Transverse colon (tissue), 4 donors: ENCODE data around the gene TAGAP.

Experiments
- POLR2A ChIP-seq: fragments of 450-650 bp; IDR thresholded peaks from one replicate; pipeline ENCODE4 v1.6.1; 2016; ENCODE audit warnings: antibody characterized with exemption, mild to moderate bottlenecking, moderate library complexity
- POLR2AphosphoS5 ChIP-seq, 3 donors: sonication (generic); formaldehyde crosslinking; IDR thresholded peaks; one replicate each; pipeline ENCODE4 v1.6.1; 2016; ENCODE audit warnings: antibody characterized with exemption in 3 of 3
- TF ChIP-seq, protein P1 (sequence below), 5 experiments: fragments of 200-600 bp in 3 of 5; fragments of 450-650 bp in 2 of 5; sonication (generic) in 3 of 5; IDR thresholded peaks; 1 replicate in 2 of 5; 2 replicates in 3 of 5; pipeline ENCODE4 v1.5.1; 2016 to 2017; ENCODE audit warnings: antibody characterized with exemption in 5 of 5, inconsistent platforms in 3 of 5, mild to moderate bottlenecking in 2 of 5, moderate library complexity in 1 of 5

DNA sequence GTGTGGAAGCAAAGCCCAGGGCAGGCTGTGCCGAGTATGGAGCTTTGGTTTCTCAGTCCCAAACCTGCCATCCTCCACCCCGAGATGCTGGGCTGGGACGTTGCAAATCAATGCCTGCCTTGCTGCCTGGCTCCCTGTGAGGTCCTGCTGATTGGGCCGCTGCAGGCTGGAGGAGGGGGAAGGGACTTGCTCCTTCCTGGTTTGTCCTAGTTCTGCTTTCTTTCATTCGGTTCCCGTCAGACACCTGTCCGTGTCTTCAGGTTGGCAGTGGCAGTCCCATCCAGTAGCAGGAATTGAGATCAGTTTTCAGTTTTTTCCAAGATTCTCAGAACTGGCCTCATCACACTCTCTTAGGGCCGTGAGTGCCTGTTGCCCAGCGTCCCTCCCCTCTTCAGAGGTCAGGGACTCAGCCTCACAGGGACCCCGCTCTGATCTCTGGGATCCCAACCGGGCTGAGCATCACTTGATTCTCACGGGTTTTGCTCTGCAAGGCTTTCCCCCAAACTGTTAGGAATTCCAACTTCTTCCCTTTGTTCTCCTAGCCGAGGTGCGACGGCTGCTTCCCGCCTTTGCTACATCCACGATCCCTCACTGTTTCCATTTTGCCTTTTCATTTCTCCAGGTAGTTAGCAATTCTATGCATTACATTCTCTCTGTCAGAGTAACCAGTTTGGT, 24.2 kb upstream of the TAGAP start:
- TF ChIP-seq POLR2AphosphoS5 (IDR thresholded peaks at IDR 0.05) (no peak), POLR2A (no peak)
- TF ChIP-seq, protein P1, sequence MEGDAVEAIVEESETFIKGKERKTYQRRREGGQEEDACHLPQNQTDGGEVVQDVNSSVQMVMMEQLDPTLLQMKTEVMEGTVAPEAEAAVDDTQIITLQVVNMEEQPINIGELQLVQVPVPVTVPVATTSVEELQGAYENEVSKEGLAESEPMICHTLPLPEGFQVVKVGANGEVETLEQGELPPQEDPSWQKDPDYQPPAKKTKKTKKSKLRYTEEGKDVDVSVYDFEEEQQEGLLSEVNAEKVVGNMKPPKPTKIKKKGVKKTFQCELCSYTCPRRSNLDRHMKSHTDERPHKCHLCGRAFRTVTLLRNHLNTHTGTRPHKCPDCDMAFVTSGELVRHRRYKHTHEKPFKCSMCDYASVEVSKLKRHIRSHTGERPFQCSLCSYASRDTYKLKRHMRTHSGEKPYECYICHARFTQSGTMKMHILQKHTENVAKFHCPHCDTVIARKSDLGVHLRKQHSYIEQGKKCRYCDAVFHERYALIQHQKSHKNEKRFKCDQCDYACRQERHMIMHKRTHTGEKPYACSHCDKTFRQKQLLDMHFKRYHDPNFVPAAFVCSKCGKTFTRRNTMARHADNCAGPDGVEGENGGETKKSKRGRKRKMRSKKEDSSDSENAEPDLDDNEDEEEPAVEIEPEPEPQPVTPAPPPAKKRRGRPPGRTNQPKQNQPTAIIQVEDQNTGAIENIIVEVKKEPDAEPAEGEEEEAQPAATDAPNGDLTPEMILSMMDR (IDR thresholded peaks at IDR 0.05): no peak
